Measurements from ENCODE around the gene USP49. TPM values are rescaled to one million over a fixed set of nuclear protein-coding genes. Genes with fewer than 3 reads are reported as not detected.

The USP49 gene
- total and polyA plus RNA-seq, 2 of the 13 experiments (the other 11 are each of a cell fraction or from before 2014, with no cell fraction given), result 2.9 to 4.3 TPM

DNA sequence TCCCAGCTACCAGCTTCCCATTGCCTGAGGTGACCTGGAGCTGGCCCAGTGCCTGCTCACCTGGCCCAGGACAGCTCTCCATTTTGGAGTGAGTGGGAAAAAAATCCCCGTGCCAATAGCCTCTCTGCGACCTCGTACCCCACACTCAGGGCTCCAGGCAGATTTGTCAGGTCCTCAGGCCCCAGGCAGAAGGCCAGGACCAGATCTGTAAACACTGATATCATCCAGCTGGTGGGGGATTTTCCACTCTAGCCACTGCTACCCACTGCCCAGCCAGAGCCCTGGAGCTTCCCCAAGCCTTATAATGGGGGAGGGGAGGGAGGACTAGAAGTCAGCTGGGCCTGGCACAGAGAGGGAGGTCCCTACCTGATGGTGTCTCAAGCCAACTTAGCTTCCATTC lies 146.6 kb downstream of the USP49 start (continued):
- TF ChIP-seq NFIB (CRISPR knock-in tag; IDR thresholded peaks at IDR 0.05; ENCODE audit: borderline replicate concordance), result no peak
- TF ChIP-seq ZNF792 (CRISPR knock-in tag; IDR thresholded peaks at IDR 0.05), result no peak
- no peak for TF ChIP-seq SATB2 (CRISPR knock-in tag; IDR thresholded peaks at IDR 0.05)
- no peak for TF ChIP-seq NFKBIZ (CRISPR knock-in tag; IDR thresholded peaks at IDR 0.05)
- TF ChIP-seq, protein P1, sequence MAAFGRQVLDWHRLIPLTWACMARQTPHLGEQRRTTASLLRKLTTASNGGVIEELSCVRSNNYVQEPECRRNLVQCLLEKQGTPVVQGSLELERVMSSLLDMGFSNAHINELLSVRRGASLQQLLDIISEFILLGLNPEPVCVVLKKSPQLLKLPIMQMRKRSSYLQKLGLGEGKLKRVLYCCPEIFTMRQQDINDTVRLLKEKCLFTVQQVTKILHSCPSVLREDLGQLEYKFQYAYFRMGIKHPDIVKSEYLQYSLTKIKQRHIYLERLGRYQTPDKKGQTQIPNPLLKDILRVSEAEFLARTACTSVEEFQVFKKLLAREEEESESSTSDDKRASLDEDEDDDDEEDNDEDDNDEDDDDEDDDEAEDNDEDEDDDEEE (CRISPR knock-in tag; IDR thresholded peaks at IDR 0.05), result no peak
- TF ChIP-seq ASH2L (IDR thresholded peaks at IDR 0.05; ENCODE audit: insufficient read length, low read depth, low read length), result no peak
- no peak for TF ChIP-seq CEBPG (CRISPR knock-in tag; IDR thresholded peaks at IDR 0.05)
- no peak for TF ChIP-seq ZSCAN30 (CRISPR knock-in tag; IDR thresholded peaks at IDR 0.05)
- TF ChIP-seq, protein P2, sequence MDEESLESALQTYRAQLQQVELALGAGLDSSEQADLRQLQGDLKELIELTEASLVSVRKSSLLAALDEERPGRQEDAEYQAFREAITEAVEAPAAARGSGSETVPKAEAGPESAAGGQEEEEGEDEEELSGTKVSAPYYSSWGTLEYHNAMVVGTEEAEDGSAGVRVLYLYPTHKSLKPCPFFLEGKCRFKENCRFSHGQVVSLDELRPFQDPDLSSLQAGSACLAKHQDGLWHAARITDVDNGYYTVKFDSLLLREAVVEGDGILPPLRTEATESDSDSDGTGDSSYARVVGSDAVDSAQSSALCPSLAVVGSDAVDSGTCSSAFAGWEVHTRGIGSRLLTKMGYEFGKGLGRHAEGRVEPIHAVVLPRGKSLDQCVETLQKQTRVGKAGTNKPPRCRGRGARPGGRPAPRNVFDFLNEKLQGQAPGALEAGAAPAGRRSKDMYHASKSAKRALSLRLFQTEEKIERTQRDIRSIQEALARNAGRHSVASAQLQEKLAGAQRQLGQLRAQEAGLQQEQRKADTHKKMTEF (CRISPR knock-in tag; IDR thresholded peaks at IDR 0.05), result no peak

- Histone ChIP-seq H3K9ac (ENCODE audit: insufficient read depth, low read depth, low read length) (peak overlapping the region; percentile 74), H3K79me2 (ENCODE audit: insufficient read depth, low read length) (no peaks in the 10 kb centered on the region), H3K9me3 (ENCODE audit: low read length) (no peaks in the 10 kb centered on the region), H3K36me3 (replicated peaks in 1 of 2; ENCODE audit: control insufficient read depth in 1 of 2, insufficient read depth in 2 of 2, low read length in 2 of 2) (no peaks in the 10 kb centered on the region), H3K27me3 (ENCODE audit: control insufficient read depth in 1 of 2, insufficient read depth in 2 of 2, low read length in 2 of 2) (no peaks in the 10 kb centered on the region), H3K4me3 (replicated peaks in 1 of 3; ENCODE audit: insufficient read depth in 1 of 3, low read depth in 2 of 3, low read length in 3 of 3) (peak overlapping the region in 1 of 3 experiments; percentile 60; a peak in 3 of 6 replicates), H2AFZ (ENCODE audit: low read length) (no peak overlapping the region), H3K27ac (ENCODE audit: extremely low read length, insufficient read depth, low read length) (peak overlapping the region; percentile 91), H3K4me1 (ENCODE audit: insufficient read depth, low read length) (peaks cover 76% of the 10 kb centered on the region), H3K4me2 (ENCODE audit: low read depth, low read length) (peak overlapping the region; percentile 88), H4K20me1 (ENCODE audit: insufficient read depth, low read length) (no peaks in the 10 kb centered on the region)
- ATAC-seq (peak; percentile 54), DNase-seq (ENCODE audit: low spot score) (peak; percentile 79), FAIRE-seq (no peak)
- in situ Hi-C loops (cut with HindIII; ENCODE audit: extremely low pct_ligation_motif_present, low pct_unique_long_range_greater_than_20kb), result no loop called here
- ChIA-PET POLR2A (interaction anchor here (0.6 to 7.2 kb wide), 14 partner anchors 9 to 1035 kb away, joined by 3 to 120 read pairs (median 7); partner anchors contain the start of genes FRS3, TFEB and TOMM6), CTCF (ENCODE audit: low intra/inter-chr PET ratio, low total read pairs) (no interaction called here)
- TSS peak; percentile 94 for BruUV-seq (replicated peaks)
- WGBS (ENCODE audit: low lambda C conversion rate), result 57% methylated on average over 6 of the region's 6 CpGs
- intact Hi-C loops (cut with micrococcal nuclease; ENCODE audit: unreplicated experiment), result loop anchor here (1.0 kb wide), 1 partner anchor 20 kb away; no protein-coding TSS in a partner anchor
- TF ChIP-seq LBX2 (CRISPR knock-in tag; IDR thresholded peaks at IDR 0.05; ENCODE audit: borderline replicate concordance) (no peak), ZNF576 (CRISPR knock-in tag; IDR thresholded peaks at IDR 0.05) (no peak), AGO2 (optimal IDR thresholded peaks at IDR 0.05; ENCODE audit: low read depth, low read length) (peak; percentile 40), TSC22D2 (CRISPR knock-in tag; IDR thresholded peaks at IDR 0.05; ENCODE audit: borderline replicate concordance) (no peak), POLR2G (IDR thresholded peaks at IDR 0.05; ENCODE audit: low read depth, low read length) (peak; percentile 61; the same call in 1 of the 2 replicates), GATAD1 (CRISPR knock-in tag; IDR thresholded peaks at IDR 0.05) (no peak), PREB (CRISPR knock-in tag; IDR thresholded peaks at IDR 0.05) (no peak), ZNF18 (CRISPR knock-in tag; IDR thresholded peaks at IDR 0.05; ENCODE audit: insufficient replicate concordance) (no peak), ZNF83 (CRISPR knock-in tag; IDR thresholded peaks at IDR 0.05; ENCODE audit: borderline replicate concordance) (no peak), MXD4 (CRISPR knock-in tag; IDR thresholded peaks at IDR 0.05) (no peak)
Observed at GRCh38 chr6:41748102-41748477, 147.1 kb downstream of the USP49 start.
